CD14-positive monocyte (primary cell): ENCODE measurements around the gene TSPOAP1. TPM values are rescaled to one million over a fixed set of nuclear protein-coding genes. Genes with fewer than 3 reads are reported as not detected.
A peak's percentile ranks its signal among the peaks of the same experiment; 100 is the strongest.

Experiments
- DNase-seq, 3 donors: peaks; one replicate each; pipeline ENCODE4 v3.0.0-alpha.2; 2011 to 2022
- H2AFZ ChIP-seq: 2 replicates; pipeline ENCODE4 v1.6.0; 2012; ENCODE audit warnings: mild to moderate bottlenecking, low read depth, low read length, inconsistent platforms; ENCODE audit not compliant: insufficient read depth, poor library complexity, severe bottlenecking
- H3K27ac ChIP-seq, 2 donors: 1 replicate in 1 of 2; 2 replicates in 1 of 2; pipeline ENCODE4 v1.5.1; 2012 to 2013; ENCODE audit warnings: low read length in 2 of 2, control low read depth in 1 of 2, inconsistent platforms in 1 of 2, low read depth in 1 of 2, mild to moderate bottlenecking in 1 of 2
- H3K27me3 ChIP-seq, 2 donors: one replicate each; pipeline versions ENCODE4 v1.6.0 to v1.6.1; 2011 to 2013; ENCODE audit warnings: low read length in 2 of 2; ENCODE audit not compliant: control insufficient read depth in 2 of 2, insufficient read depth in 2 of 2
- H3K36me3 ChIP-seq, 2 donors: replicated peaks in 1 of 2; 1 replicate in 1 of 2; 2 replicates in 1 of 2; pipeline versions ENCODE4 v1.5.1 to v1.6.1; 2012 to 2013; ENCODE audit warnings: low read length in 2 of 2, control low read depth in 1 of 2, inconsistent platforms in 1 of 2, mild to moderate bottlenecking in 1 of 2; ENCODE audit not compliant: insufficient read depth in 2 of 2, control insufficient read depth in 1 of 2
- H3K4me1 ChIP-seq, 2 donors: 1 replicate in 1 of 2; 2 replicates in 1 of 2; pipeline versions ENCODE4 v1.5.1 to v1.6.1; 2012 to 2013; ENCODE audit warnings: low read length in 2 of 2, control low read depth in 1 of 2, inconsistent platforms in 1 of 2, mild to moderate bottlenecking in 1 of 2, moderate library complexity in 1 of 2; ENCODE audit not compliant: insufficient read depth in 2 of 2, control insufficient read depth in 1 of 2
- H3K4me2 ChIP-seq: replicated peaks from 2 replicates; pipeline ENCODE3; 2012; ENCODE audit warnings: low read length, moderate library complexity, mild to moderate bottlenecking; ENCODE audit not compliant: poor library complexity, severe bottlenecking; ENCODE audit errors: extremely low read depth
- H3K4me3 ChIP-seq, 3 experiments: fragments of 200-600 bp in 1 of 3; sonication (generic) in 1 of 3; replicated peaks in 1 of 3; 1 replicate in 2 of 3; 2 replicates in 1 of 3; pipeline ENCODE4 v1.5.1; 2011 to 2013; ENCODE audit warnings: low read length in 3 of 3, mild to moderate bottlenecking in 3 of 3, control low read depth in 2 of 3, low read depth in 2 of 3, inconsistent platforms in 1 of 3, moderate library complexity in 1 of 3
- H3K79me2 ChIP-seq: 2 replicates; pipeline ENCODE4 v1.6.0; 2012; ENCODE audit warnings: mild to moderate bottlenecking, control low read depth, inconsistent platforms, low read length, moderate library complexity; ENCODE audit not compliant: insufficient read depth
- H3K9ac ChIP-seq: 2 replicates; pipeline ENCODE4 v1.6.0; 2017; ENCODE audit warnings: low read length, mild to moderate bottlenecking; ENCODE audit not compliant: insufficient read depth, poor library complexity, severe bottlenecking
- H3K9me3 ChIP-seq, 2 donors: replicated peaks in 1 of 2; 1 replicate in 1 of 2; 2 replicates in 1 of 2; pipeline versions ENCODE4 v1.5.1 to v1.6.1; 2012 to 2013; ENCODE audit warnings: low read length in 2 of 2, control low read depth in 1 of 2; ENCODE audit not compliant: control insufficient read depth in 1 of 2, insufficient read depth in 1 of 2
- H4K20me1 ChIP-seq: 2 replicates; pipeline ENCODE4 v1.6.0; 2012; ENCODE audit warnings: mild to moderate bottlenecking, low read length, control low read depth, moderate library complexity; ENCODE audit not compliant: insufficient read depth
- H3K27ac Mint-ChIP-seq, 7 donors: one replicate each; pipeline ENCODE4 v1.8.0; 2020; ENCODE audit warnings: mild to moderate bottlenecking in 7 of 7, mixed read lengths in 7 of 7, moderate library complexity in 6 of 7, inconsistent platforms in 2 of 7
- H3K27me3 Mint-ChIP-seq, 3 donors: one replicate each; pipeline ENCODE4 v1.8.0; 2021 to 2022; ENCODE audit warnings: low read depth in 3 of 3, mild to moderate bottlenecking in 3 of 3, mixed read lengths in 3 of 3, moderate library complexity in 3 of 3, inconsistent platforms in 1 of 3
- H3K36me3 Mint-ChIP-seq, 2 donors: one replicate each; pipeline ENCODE4 v1.8.0; 2020; ENCODE audit warnings: mixed read lengths in 2 of 2, inconsistent platforms in 1 of 2, mild to moderate bottlenecking in 1 of 2
- H3K4me1 Mint-ChIP-seq: one replicate; pipeline ENCODE4 v1.8.0; 2020; ENCODE audit warnings: mild to moderate bottlenecking, mixed read lengths
- H3K4me3 Mint-ChIP-seq, 2 donors: one replicate each; pipeline ENCODE4 v1.8.0; 2020; ENCODE audit warnings: mild to moderate bottlenecking in 2 of 2, mixed read lengths in 2 of 2, moderate library complexity in 1 of 2
- H3K9me3 Mint-ChIP-seq, 7 donors: one replicate each; pipeline ENCODE4 v1.8.0; 2020 to 2022; ENCODE audit warnings: mixed read lengths in 7 of 7, mild to moderate bottlenecking in 6 of 7, moderate library complexity in 6 of 7, inconsistent platforms in 2 of 7
- CTCF ChIP-seq: fragments of 200-600 bp; IDR thresholded peaks from one replicate; pipeline ENCODE4 v1.8.0; 2022; ENCODE audit warnings: antibody characterized with exemption, mild to moderate bottlenecking
- WGBS: methylation state at CpG from one replicate; pipeline ENCODE4 v1.1.5; 2013; ENCODE audit warnings: missing lambda C conversion rate; ENCODE audit not compliant: insufficient coverage; 5-methylcytosine and 5-hydroxymethylcytosine counted together
- intact Hi-C, 2 donors: fragments of 100-400 bp; cut with micrococcal nuclease; formaldehyde crosslinking; loops; one replicate each; pipeline versions ENCODE4 v1.15.0 to v1.15.1; 2023
- polyA plus RNA-seq, 3 donors: library from polyadenylated mRNA; depleted of rRNA in 1 of 3; unstranded in 2 of 3; stranded (reverse) in 1 of 3; fragments of 300-500 nt in 2 of 3; fragments of >200 nt in 1 of 3; fragmentation: Illumina TruSeq in 2 of 3; gene quantifications; 1 replicate in 2 of 3; 2 replicates in 1 of 3; pipeline ENCODE4 v1.2.3, GENCODE V29; 2012 to 2021

TSPOAP1 gene
- polyA plus RNA-seq, 3 donors = 0.10 to 14.0 (median 0.18) TPM

- peak overlapping the region in 1 of 7 donors; percentile 47 for H3K27ac Mint-ChIP-seq
- Histone ChIP-seq H4K20me1 (no peaks in the 10 kb centered on the region), H3K4me3 (no peak overlapping the region), H3K4me2 (no peak overlapping the region), H3K27ac (no peak overlapping the region), H3K27me3 (peaks cover 14 to 22% of the 10 kb centered on the region in 2 donors), H3K79me2 (peaks cover 21% of the 10 kb centered on the region), H3K9ac (no peak overlapping the region), H2AFZ (no peak overlapping the region), H3K9me3 (no peaks in the 10 kb centered on the region), H3K4me1 (peaks cover 30 to 36% of the 10 kb centered on the region in 2 donors), H3K36me3 (no peaks in the 10 kb centered on the region)
- peaks cover 0 to 13% (median 1%) of the 10 kb centered on the region in 7 donors for H3K9me3 Mint-ChIP-seq
- WGBS = 78% methylated on average over 6 of the region's 7 CpGs
- intact Hi-C loops = no loop called here
- DNase-seq = no peak
- peaks cover 53% of the 10 kb centered on the region for H3K4me1 Mint-ChIP-seq
- H3K36me3 Mint-ChIP-seq = peaks cover 17 to 30% of the 10 kb centered on the region in 2 donors
- no peak overlapping the region for H3K4me3 Mint-ChIP-seq
- no peak for TF ChIP-seq CTCF
- peaks cover 25 to 41% (median 27%) of the 10 kb centered on the region in 3 donors for H3K27me3 Mint-ChIP-seq
These were observed 62.4 kb downstream of the TSPOAP1 start for GRCh38 chr17:58265902-58266875.

GRCh38 chr17:58265271-58265670 is 63.3 kb downstream of the TSPOAP1 start:
- H3K27me3 ChIP-seq = peaks cover 23 to 31% of the 10 kb centered on the region in 2 donors

More at GRCh38 chr17:58265271-58265670, 63.3 kb downstream of the TSPOAP1 start:
- Mint-ChIP-seq H3K27me3 (peaks cover 34 to 51% (median 36%) of the 10 kb centered on the region in 3 donors), H3K9me3 (peaks cover 0 to 15% (median 2%) of the 10 kb centered on the region in 7 donors), H3K4me3 (no peak overlapping the region), H3K4me1 (peaks cover 47% of the 10 kb centered on the region), H3K27ac (no peak overlapping the region), H3K36me3 (peaks cover 13 to 25% of the 10 kb centered on the region in 2 donors)
- Histone ChIP-seq H4K20me1 (no peaks in the 10 kb centered on the region), H3K9ac (no peak overlapping the region), H3K36me3 (no peaks in the 10 kb centered on the region), H3K9me3 (no peaks in the 10 kb centered on the region), H3K4me3 (no peak overlapping the region), H3K27ac (no peak overlapping the region), H2AFZ (no peak overlapping the region), H3K4me2 (no peak overlapping the region), H3K4me1 (peaks cover 30 to 32% of the 10 kb centered on the region in 2 donors), H3K79me2 (peaks cover 12% of the 10 kb centered on the region)
- WGBS = 65% methylated on average over 2 of the region's 4 CpGs
- DNase-seq = no peak
- intact Hi-C loops = no loop called here
- TF ChIP-seq CTCF = no peak
